GM08714 (cell line): ENCODE results near the gene CFAP119.

Experiments used
- H3K4me3 ChIP-seq: fragments of 200-500 bp; sonication (Bioruptor generic); 2 replicates; pipeline ENCODE4 v1.5.1; 2014; ENCODE audit warnings: mild to moderate bottlenecking, low read length, inconsistent platforms
- ZNF274 ChIP-seq: IDR thresholded peaks from 2 replicates; pipeline ENCODE4 v1.6.1; 2012; ENCODE audit warnings: mild to moderate bottlenecking, low read depth, low read length

CFAP119 gene

GRCh38 chr16:30725418-30725792 is 36.5 kb downstream of the CFAP119 start:
- H3K4me3 ChIP-seq = no peak overlapping the region
- no peak for TF ChIP-seq ZNF274

- no peak overlapping the region for H3K4me3 ChIP-seq
Observed at GRCh38 chr16:30724641-30725417, 37.0 kb downstream of the CFAP119 start.

GRCh38 chr16:30723725-30724355 is 38.0 kb downstream of the CFAP119 start:
- H3K4me3 ChIP-seq = no peak overlapping the region
- TF ChIP-seq ZNF274 = no peak

More at GRCh38 chr16:30724641-30725417, 37.0 kb downstream of the CFAP119 start:
- TF ChIP-seq ZNF274 = no peak

GRCh38 chr16:30722916-30723315 is 38.9 kb downstream of the CFAP119 start:
- no peak overlapping the region for H3K4me3 ChIP-seq
- no peak for TF ChIP-seq ZNF274

- TF ChIP-seq ZNF274 = no peak
- H3K4me3 ChIP-seq = no peak overlapping the region
Observed at GRCh38 chr16:30722443-30722842, 39.4 kb downstream of the CFAP119 start.

- TF ChIP-seq ZNF274 = no peak
- no peak overlapping the region for H3K4me3 ChIP-seq
Observed at GRCh38 chr16:30721606-30722005, 40.3 kb downstream of the CFAP119 start.

- no peak for TF ChIP-seq ZNF274
- no peak overlapping the region for H3K4me3 ChIP-seq
Observed at GRCh38 chr16:30721167-30721566, 40.7 kb downstream of the CFAP119 start.

GRCh38 chr16:30720694-30721093 is 41.2 kb downstream of the CFAP119 start:
- H3K4me3 ChIP-seq = no peak overlapping the region
- no peak for TF ChIP-seq ZNF274

GRCh38 chr16:30720086-30720485 is 41.8 kb downstream of the CFAP119 start:
- TF ChIP-seq ZNF274 = no peak
- no peak overlapping the region for H3K4me3 ChIP-seq

- no peak overlapping the region for H3K4me3 ChIP-seq
- TF ChIP-seq ZNF274 = no peak
Observed at GRCh38 chr16:30715750-30716445, 46.0 kb downstream of the CFAP119 start.

GRCh38 chr16:30711712-30712111 is 50.1 kb downstream of the CFAP119 start:
- no peak for TF ChIP-seq ZNF274
- H3K4me3 ChIP-seq = no peak overlapping the region

- no peak for TF ChIP-seq ZNF274
Observed at GRCh38 chr16:30710971-30711370, 50.9 kb downstream of the CFAP119 start.

More at GRCh38 chr16:30710971-30711370, 50.9 kb downstream of the CFAP119 start:
- H3K4me3 ChIP-seq = no peak overlapping the region
